Measurements from ENCODE around the gene SRP68. TPM values are rescaled to one million over a fixed set of nuclear protein-coding genes. Genes with fewer than 3 reads are reported as not detected.
A peak's percentile ranks its signal among the peaks of the same experiment; 100 is the strongest.

SRP68 gene
- total RNA-seq, 1 experiment from 2014 or later = 29.3 TPM

DNA sequence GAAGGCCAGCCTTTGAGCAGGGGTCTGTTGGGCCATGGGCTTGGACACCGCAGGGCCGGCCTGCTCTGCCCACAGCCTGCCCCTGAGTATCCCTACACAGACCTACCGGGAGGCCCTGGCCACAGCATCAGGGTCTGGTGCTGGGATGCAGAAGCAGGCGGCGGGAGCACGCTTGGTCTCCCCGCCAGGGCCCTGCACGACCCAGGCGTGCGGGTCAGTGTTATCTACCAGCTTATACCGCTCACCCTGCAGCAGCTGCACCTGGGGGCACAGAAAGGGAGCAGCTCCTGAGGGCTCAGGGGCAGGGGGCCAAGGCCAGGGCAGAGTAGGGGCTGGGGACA, 54.0 kb downstream of the SRP68 start:
- DNase-seq (ENCODE audit: low read depth) = no peak

DNA sequence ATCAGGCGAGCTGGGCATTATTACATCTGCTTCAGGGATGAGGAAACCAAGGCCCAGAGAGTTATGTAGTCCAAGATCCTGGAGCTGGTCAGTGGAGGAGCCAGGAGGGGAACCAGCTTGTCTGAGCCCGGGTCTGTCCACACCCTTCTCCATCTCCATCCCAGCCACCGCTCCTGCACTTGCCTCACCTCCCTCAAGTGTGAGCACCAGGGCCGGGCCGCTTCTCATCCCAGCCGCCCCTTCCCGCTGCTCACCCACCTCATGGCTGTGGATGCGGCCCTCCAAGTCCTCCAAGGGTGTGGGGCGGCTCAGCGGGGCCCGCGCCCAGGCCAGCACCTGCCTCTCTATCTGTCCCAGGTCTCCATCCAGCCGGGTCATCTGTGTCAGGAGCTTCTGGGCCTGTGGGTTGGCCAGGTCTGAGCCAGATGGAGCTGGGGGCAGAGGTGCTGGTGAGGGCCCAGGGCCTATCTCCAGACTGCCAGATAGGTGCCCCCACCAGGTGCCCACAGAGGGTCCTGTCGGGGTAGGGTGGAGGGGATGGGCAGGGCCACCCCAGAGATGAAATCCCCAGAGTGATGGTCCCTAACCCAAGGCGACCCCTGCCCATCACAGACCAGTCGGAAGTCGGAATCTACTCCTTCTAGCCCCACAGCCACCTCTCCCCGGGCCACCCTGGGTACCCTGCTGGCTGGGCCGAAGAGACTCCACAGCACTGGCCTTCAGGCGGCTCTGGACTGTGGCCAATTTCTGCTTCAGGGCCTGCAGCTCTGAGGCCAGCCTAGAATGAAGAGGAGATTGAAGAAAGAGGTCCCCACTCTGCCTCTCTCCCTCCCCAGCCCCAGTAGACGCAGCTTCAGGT, 54.6 kb downstream of the SRP68 start:
- no peak for DNase-seq (ENCODE audit: low read depth)

DNA sequence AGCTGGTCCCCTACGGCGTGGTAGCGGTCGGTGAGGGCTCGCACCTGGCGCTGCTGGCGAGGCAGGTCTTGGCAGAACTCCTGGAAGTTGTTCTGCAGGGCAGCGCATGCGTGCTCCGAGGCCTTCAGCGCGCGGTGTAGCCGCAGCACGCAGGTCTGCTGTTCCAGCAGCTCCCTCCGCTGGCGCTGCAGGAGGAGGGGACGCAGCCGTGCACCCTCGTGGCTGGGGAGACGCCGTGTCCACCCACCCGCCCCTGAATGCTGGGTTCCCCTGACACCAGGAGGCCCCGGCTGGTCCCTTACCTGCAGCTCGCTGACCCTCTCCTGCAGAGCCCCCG, 57.4 kb downstream of the SRP68 start:
- no peak for DNase-seq (ENCODE audit: low read depth)

DNA sequence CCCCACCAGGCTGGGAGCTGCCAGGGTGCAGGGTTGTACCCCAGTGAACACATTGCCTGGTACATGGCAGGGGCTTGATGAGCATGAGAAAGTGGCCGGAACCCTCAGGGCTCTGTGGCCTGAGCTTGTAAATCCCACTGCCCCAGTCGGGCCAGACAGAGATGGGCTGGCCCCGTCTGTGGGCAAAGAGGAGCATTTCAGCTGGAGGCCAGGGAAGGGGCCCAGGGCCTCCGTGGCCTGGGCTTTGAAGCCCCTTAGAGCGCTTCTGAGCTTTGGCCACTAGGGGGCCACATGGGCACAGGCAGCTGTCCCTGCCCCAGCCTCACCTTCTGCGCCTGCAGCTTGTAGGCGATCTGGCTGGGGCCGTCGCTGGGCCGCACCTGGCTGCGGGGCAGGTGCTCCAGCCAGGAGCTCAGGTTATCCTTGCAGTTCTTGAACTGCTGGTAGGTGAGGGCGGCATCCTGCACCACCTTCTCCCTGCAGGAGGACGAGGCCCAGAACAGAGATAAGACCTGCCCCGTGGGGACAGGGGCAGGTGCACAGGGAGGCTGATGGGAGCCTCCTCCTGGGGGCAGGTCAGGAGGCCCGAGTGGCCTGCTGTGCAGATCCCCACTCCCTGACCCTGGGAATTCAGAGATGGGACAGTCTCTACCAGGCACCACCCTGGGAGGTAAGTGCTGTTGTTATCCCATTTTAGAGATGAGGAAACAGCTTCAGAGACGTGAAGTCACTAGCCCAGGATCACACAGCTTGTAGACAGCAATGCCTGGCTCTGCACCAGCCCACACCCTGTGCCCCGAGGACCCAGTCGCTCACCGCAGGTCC, 58.0 kb downstream of the SRP68 start:
- DNase-seq (ENCODE audit: low read depth) = peak; percentile 38

DNA sequence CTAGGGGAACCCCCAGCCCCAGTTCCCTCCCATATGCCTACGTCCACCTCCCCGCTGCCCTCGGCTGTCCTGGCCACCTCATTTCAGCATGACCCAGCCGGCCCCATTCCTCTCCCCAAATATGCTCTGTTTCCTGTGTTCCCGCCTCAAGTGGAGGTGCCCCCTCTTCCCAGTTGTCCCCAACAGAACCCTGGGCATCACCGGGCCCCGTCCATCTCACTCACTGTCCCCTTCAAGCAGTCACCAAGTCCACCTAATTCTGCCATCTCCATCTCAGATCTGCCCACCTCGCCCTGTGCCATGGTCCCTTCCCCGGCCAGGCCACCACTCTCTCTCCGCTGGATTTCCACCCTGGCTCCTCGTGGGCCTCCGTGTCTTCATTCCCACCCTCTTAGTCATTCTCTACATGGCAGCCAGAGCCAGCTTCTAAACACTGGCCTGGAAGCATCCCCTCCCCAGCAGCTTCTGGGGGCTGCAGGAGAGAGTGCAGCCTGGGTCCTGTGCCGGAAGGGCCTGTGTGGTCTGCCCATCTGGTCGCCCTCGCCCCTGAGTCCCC, 58.9 kb downstream of the SRP68 start:
- DNase-seq (ENCODE audit: low read depth) = no peak

DNA sequence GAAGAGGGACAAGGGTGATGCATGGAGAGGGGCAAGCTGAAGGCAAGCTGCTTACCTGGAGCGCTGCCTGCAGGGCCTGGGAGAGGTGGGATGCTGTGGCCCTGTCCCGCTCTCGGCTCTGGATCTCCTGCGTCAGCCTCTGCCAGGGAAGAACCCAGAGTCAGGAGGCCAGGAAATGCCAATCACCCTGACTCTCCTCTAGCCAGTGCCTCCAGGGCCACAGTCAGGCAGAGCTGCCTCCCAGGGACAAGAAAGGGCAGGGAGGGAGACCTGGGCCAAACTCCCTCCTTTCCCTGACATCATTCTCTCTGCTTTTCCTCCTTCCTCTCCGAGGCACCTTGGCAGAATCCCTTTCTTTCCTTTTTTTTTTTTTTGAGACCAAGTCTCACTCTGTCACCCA, 60.4 kb downstream of the SRP68 start:
- no peak for DNase-seq (ENCODE audit: low read depth)

DNA sequence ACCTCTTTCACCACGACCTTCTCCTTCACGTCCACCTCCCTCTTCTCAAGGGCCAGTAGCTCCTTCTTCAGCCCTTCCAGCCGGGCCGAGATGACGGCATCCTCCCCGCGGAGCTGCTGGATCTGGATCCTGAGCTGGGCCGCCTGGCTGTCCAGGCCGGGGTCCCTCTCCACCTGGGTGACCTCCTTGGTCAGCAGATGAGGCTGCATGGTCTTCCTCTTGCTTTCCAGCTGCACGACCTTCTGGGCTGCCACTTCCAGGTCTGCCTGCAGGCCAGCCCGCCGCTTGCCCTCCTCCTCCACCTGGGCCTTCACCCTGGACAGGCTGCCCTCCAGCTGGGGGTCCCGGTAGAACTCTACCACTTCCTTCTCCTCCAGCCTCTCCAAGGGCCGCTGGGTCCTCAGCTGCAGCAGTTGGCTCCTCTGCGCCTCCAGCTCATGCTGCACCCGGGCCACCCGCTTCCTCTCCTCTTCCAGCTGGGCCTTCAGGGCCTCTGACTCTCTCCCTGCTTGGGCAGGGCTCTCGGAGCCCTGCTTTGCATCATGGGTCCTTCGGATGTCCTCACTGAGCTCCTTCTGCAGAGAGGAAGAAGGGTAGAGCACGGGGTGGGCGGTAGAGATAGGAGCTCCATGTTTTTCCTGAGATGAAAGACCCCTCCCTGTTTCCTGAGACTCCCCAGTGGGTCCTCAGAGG, 62.2 kb downstream of the SRP68 start:
- no peak for DNase-seq (ENCODE audit: low read depth)

DNA sequence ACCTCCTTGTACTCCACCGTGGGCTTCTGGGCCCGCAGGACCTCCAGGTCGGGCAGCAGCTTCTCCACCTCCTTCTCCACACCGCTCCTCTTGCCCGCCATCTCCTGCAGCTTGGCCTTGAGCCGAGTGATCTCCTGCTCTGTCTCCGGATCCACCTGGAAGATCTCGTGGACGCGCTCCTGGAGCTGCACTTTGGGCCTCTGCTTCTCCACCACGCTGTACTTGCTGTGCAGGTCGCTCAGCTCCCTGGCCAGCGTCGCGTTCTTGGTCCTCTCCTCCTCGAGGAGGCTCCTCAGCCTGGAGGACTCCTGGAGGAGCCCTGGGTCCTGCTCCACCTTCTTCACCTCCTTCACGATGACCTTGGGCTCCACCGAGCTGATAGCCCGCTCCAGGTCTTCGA, 62.9 kb downstream of the SRP68 start:
- no peak for DNase-seq (ENCODE audit: low read depth)

DNA sequence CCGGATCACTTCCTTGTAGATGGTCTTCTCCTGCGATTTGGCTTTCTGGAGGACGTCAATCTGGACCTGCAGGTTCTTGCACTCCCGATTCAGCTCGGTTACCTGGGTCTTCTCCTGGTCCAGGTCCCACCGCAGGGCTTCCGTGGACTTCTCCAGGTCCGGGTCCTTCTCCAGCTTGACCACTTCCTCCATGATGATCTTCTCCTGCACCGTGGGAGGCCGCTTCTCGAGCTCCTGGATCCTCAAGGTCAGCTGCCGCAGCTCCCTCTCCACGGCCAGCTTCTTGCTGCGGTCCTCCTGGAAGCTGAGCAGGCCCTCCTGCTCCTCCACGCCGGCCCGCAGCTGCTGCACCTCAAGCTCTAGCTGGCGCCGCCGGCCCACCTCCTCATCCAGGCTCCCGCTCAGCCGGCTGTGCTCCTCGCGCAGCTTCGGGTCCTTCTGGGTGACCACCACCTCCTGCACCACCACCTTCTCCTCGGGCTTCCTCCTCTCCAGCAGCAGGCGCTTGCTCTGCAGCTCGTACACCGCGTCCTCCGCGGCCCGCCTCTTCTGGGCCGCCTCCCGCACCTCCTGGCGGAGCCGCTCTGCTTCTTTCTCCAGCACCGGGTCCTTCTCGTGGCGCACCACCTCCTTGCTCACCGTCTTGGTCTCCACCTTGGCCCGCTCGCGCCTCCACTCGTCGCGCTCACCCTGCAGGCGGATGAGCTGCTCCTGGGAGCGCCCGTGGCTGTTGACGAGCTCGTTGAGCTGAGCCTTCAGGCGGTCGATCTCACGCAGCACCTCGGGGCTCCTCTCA, 63.5 kb downstream of the SRP68 start:
- no peak for DNase-seq (ENCODE audit: low read depth)

DNA sequence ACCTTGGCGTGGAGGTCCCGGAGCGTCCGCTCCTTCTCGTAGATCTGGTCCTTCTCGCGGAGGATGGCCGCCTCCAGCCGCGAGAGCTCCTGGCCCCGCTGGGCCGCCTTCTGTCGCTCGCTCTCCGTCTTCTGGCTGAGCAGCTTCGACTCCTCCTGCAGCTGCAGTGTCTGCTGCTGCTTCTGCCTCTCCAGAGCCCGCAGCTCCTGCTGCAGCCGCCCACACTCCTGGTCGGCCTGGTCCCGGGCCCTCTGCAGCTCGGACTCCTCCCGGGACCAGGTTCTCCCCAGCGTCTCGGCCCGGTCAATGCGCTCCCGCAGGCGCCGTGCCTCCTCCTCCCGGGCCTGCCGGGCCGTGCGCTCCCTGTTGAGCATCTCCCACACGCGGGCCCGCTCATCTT, 64.1 kb downstream of the SRP68 start:
- no peak for DNase-seq (ENCODE audit: low read depth)

DNA sequence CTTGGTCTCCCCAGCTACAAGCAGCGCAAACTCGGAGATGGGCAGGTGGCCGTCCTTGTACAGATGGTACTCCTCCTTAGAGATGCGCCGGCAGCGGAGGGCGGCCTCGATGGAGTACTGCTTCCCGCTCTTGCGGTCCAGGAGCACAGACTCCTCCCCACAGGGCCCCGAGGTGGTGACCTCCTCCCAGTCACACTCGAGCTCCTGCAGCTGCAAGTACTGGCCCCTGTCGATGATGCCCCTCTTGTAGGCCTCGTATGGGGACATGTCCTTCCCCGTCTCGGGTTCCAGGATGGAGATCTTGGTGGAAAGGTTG, 64.5 kb downstream of the SRP68 start:
- DNase-seq (ENCODE audit: low read depth) = no peak

DNA sequence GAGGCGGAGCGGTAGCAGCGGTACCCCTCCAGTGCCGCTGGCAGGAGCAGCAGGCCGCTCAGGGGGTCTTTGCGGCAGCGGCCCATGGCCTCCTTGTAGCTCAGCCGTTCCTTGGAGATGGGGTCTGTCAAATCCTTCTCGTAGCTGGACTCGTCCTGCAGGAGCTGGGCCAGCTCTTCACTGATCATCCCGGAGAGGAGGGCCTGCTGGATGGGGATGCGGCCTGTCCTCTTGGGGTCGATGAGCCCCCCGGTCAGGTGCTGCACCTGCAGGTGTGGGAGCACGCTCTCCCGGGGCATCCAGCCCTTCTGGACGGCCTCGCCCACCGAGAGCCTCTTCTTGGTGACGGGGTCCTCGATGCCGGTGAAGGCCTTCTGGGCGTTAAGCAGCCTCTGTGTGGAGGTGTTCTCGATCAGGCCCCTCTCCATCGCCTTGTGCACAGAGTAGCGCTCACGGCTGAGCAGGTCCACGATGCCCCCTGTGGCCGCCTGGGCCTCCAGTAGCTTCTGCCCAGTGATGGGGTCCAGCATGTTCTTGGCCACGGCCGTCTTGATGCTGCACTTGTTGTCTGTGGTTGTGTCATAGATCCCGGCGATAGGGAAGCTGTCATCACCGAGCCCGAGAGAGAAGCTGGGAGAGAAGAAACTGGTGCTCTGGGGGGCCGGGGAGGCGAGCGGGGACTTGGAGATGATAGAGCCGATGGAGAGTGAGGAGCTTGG, 65.0 kb downstream of the SRP68 start:
- DNase-seq (ENCODE audit: low read depth) = no peak

DNA sequence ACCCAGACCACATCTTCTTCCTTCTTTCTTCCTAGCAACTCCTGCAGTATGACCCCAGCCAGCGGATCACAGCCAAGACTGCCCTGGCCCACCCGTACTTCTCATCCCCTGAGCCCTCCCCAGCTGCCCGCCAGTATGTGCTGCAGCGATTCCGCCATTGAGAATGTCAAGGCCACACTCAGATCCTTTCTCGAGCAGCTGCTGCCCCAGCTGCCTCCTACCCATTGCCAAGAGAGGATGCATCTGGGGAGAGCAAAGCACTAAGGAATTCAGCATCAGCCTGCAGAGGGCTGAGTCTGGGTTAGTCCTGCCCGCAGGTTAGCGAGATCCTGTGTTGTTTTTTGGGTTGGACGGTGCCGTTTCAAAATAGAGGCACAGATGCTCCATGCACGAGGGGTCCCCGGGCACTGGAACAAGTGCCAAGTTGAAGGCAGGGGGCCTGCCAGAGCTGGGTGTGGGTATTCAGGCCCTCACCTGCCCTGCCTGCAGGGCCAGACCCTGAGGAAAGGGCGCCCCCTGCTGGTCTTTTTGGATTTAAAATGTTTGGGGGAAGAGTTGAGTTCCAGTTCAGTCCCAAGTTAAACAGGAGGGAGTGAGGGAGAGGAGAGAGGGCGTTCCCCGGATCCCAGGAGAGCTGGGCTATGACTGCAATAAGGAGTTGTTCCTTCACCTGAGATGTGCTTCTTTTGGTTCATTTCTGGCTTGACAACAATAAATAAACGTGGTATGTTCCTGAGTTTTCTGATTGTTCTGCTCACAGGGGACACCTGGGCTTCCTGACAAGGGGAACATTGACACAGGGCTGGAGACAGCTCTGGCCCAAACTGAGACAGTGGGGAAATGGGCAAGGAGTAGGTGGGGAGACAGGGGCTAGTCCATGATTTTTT, 66.8 kb downstream of the SRP68 start:
- DNase-seq (ENCODE audit: low read depth) = peak; percentile 47

DNA sequence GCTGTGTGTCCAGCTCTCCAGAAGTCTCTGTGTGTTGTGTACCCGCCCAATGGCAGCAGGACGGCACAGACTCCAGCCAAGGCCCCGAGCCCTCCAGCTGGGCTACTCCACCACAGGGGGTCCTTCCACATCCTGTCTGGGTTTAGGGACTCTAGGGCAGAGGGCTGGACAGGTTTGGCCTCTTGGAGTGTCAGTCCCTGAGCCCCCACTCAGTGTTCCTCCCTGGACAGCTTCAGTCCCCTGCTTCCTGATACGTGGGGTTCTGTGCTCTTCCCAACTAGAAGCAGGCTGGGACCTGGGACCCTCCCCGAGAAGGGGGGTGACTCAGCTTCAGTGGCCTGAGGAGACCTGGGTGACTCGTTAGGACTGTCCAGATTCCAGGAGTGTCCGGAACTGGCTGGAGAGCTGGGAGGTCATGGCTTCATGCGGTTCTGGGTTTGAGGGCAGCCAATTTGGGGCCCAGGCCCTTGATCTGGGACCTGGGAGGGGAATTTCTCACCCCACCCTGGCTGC, 67.5 kb downstream of the SRP68 start:
- DNase-seq (ENCODE audit: low read depth) = no peak

DNA sequence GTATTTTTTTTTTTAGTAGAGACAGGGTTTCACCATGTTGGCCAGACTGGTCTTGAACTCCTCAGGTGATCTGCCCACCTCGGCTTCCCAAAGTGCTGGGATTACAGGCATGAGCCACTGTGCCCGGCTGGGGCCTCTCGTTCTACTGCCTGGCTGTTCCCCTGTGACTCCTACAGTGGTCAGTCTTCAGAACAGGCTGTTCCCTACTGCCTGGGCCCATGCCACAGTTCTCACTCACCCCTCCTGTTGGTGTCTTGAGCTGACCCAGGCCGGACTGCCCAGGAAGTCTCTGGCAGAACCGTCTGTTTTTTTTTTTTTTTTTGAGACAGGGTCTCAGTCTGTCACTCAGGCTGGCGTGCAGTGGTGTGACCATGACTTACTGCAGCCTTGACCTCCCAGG, 68.4 kb downstream of the SRP68 start:
- DNase-seq (ENCODE audit: low read depth) = no peak

DNA sequence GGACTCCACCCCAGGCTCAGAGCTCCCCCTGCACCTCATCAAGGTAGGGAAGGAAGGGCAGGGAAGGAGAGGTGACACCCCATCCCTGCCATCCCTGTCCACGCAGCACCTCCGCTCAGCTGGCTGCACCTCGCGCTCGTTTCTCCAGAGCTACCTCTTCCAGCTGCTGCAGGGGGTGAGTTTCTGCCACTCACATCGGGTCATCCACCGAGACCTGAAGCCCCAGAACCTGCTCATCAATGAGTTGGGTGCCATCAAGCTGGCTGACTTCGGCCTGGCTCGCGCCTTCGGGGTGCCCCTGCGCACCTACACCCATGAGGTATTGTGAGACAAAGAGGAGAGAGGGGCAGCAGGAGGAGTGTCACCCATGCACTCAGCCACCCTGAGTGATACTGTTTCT, 70.2 kb downstream of the SRP68 start:
- no peak for DNase-seq (ENCODE audit: low read depth)

DNA sequence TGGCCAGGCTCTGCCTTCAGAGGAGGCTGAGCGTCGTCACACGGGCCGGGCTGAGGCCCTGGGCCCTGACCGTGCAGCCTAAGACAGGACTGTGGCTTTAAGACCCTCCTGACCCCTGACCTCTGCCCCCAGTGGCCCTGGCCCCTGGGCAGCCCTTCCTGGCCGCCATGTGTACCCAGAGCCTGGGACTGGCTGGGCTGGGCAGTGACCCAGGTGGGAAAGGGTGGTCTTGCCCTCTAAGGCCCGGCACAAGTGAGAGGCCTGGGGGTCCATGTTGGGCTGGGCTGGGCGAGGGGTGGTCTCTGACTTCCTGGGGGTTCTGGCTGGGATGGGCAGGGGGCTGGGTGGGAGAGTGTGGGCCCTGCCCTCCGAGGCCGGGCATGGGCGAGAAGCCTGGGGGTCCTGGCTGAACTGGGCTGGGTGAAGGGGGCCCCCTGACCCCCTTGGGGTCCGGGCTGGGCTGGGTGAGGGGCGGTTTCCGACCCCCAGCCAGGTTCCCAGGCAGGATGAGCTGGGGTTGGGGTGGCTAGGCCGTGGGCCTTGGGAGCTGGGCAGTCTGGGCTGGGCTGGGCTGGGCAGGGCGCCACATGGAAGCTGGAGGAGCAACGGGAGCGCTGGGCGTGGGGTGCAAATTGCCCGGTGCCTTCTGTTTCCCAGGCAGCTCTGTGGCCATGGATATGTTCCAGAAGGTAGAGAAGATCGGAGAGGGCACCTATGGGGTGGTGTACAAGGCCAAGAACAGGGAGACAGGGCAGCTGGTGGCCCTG, 71.4 kb downstream of the SRP68 start, which contains the start of gene CDK3:
Gene CDK3 (plus strand): TSS at position 101 of the 767 bp plus-strand sequence. CDS start 571 bp downstream, at position 672.
- no peak for DNase-seq (ENCODE audit: low read depth)

DNA sequence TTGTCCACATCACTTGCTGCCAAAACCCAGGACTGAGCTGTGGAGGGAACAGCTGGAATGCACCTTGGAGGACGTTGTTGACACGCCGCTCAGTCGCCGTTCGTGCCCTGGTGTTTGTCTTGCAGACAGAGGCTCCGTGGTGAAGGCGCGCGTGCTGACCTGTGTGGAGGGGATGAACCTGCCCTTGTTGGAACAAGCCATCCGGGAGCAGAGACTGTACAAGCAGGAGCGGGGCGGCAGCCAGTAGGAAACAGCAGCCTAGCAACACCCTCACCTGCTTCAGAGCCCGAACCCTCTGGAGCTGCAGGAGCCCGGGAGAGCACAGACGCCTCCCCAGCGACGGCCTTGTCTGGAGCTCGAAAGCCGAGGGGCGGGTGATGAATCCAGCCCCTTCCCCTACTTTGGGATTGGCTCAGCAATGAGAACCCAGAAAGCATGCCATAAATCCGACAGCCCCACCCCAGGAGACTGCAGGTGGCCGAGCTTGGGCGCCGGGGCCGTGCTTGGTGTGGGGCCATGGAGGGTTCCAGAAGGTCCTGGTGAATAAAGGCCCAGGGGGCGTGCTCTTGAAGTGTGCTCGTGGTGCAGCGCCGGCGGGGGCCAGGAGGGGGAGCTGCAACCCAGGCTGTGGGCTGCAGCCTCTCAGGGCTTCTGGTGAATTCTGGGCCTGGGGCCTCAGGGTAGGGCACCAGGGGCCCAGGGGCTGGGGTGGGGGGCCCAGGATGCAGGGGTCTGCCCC, 72.1 kb downstream of the SRP68 start:
- DNase-seq (ENCODE audit: low read depth) = no peak
